ENCODE results near the gene COMMD3. TPM values are rescaled to one million over a fixed set of nuclear protein-coding genes. Genes with fewer than 3 reads are reported as not detected.

Gene COMMD3
- total and polyA plus RNA-seq, 2 donors (not counting 1 experiment from before 2014, with no cell fraction given) = 46.0 to 74.3 TPM

- H4K20me1 ChIP-seq (ENCODE audit: control insufficient read depth, insufficient read depth, low read length, poor library complexity, severe bottlenecking) = no peaks in the 10 kb centered on the region
- H3K79me2 ChIP-seq (ENCODE audit: control insufficient read depth, insufficient read depth, low read length) = no peaks in the 10 kb centered on the region
- H2AFZ ChIP-seq (ENCODE audit: insufficient read depth, low read depth, low read length, poor library complexity, severe bottlenecking) = no peak overlapping the region
- ChIA-PET CTCF (interaction anchor here (0.6 to 2.4 kb wide), 5 partner anchors 12 to 842 kb away, joined by 3 to 8 read pairs (median 4); no protein-coding TSS in a partner anchor), POLR2A (interaction anchor here (0.9 to 3.3 kb wide), 3 partner anchors 15 to 810 kb away, joined by 3 to 28 read pairs (median 3); partner anchors contain the start of gene BMI1)
- no peak overlapping the region for H3K4me3 ChIP-seq (ENCODE audit: control extremely low read depth in 1 of 5, extremely low read depth in 1 of 5, insufficient read depth in 1 of 5, low read depth in 2 of 5, low read length in 4 of 5)
- no peak overlapping the region for H3K9ac ChIP-seq (ENCODE audit: low read length)
- H3K4me1 Mint-ChIP-seq = peaks cover 33% of the 10 kb centered on the region
- H3K27me3 Mint-ChIP-seq = peaks cover 44% of the 10 kb centered on the region
- no CpG with 5 or more reads among the region's 9 CpGs for WGBS (ENCODE audit: insufficient coverage)
- TF ChIP-seq CTCF (IDR thresholded peaks at IDR 0.05) = no peak
- no peak for TF ChIP-seq EZH2 (IDR thresholded peaks at IDR 0.05; ENCODE audit: borderline replicate concordance, insufficient read depth, low read depth, low read length, poor library complexity, severe bottlenecking)
- peaks cover 51 to 67% of the 10 kb centered on the region in 2 donors for H3K4me1 ChIP-seq (ENCODE audit: control insufficient read depth in 2 of 2, insufficient read depth in 2 of 2, low read length in 2 of 2)
- H3K4me2 ChIP-seq (replicated peaks; ENCODE audit: low read depth, low read length, poor library complexity, severe bottlenecking) = no peak overlapping the region
- H3K4me3 Mint-ChIP-seq = no peak overlapping the region
- peak; percentile 43 for DNase-seq
- no peak for ATAC-seq (ENCODE audit: low read depth)
- no peaks in the 10 kb centered on the region for H3K36me3 ChIP-seq (replicated peaks in 1 of 2; ENCODE audit: control extremely low read depth in 1 of 2, control insufficient read depth in 1 of 2, extremely low read depth in 1 of 2, insufficient read depth in 2 of 2, low read length in 1 of 2)
- H3K27me3 ChIP-seq (replicated peaks in 1 of 4; ENCODE audit: control extremely low read depth in 1 of 4, control insufficient read depth in 3 of 4, insufficient read depth in 4 of 4, low read length in 3 of 4) = peaks cover 8 to 72% (median 59%) of the 10 kb centered on the region in 4 experiments
- H3K9me3 ChIP-seq (ENCODE audit: control extremely low read depth in 1 of 3, control insufficient read depth in 2 of 3, insufficient read depth in 1 of 3, low read length in 2 of 3) = peaks cover 3 to 33% (median 7%) of the 10 kb centered on the region in 3 donors
- H3K27ac Mint-ChIP-seq = no peak overlapping the region
- no peaks in the 10 kb centered on the region for H3K9me3 Mint-ChIP-seq (ENCODE audit: insufficient read depth)
- no peak overlapping the region for H3K27ac ChIP-seq (ENCODE audit: low read length in 2 of 2)
- intact Hi-C loops (cut with micrococcal nuclease) = loop anchor here (2.0 kb wide), 1 partner anchor 814 kb away; the partner anchor contains the start of gene SKIDA1
These were observed 22.2 kb downstream of the COMMD3 start for GRCh38 chr10:22338185-22338900.

- intact Hi-C loops (cut with micrococcal nuclease) = loop anchor here (2.0 kb wide), 1 partner anchor 814 kb away; the partner anchor contains the start of gene SKIDA1
- no peak overlapping the region for H3K27ac Mint-ChIP-seq
These were observed 22.7 kb downstream of the COMMD3 start for GRCh38 chr10:22338931-22339330.

More at GRCh38 chr10:22338931-22339330, 22.7 kb downstream of the COMMD3 start:
- no peak overlapping the region for H3K4me3 ChIP-seq (ENCODE audit: control extremely low read depth in 1 of 5, extremely low read depth in 1 of 5, insufficient read depth in 1 of 5, low read depth in 2 of 5, low read length in 4 of 5)
- DNase-seq = no peak
- H3K36me3 ChIP-seq (replicated peaks in 1 of 2; ENCODE audit: control extremely low read depth in 1 of 2, control insufficient read depth in 1 of 2, extremely low read depth in 1 of 2, insufficient read depth in 2 of 2, low read length in 1 of 2) = no peaks in the 10 kb centered on the region
- no peak overlapping the region for H3K4me3 Mint-ChIP-seq
- H2AFZ ChIP-seq (ENCODE audit: insufficient read depth, low read depth, low read length, poor library complexity, severe bottlenecking) = no peak overlapping the region
- ATAC-seq (ENCODE audit: low read depth) = no peak
- no peak for TF ChIP-seq CTCF (IDR thresholded peaks at IDR 0.05)
- peak; percentile 28 for TF ChIP-seq EZH2 (IDR thresholded peaks at IDR 0.05; ENCODE audit: borderline replicate concordance, insufficient read depth, low read depth, low read length, poor library complexity, severe bottlenecking)
- H3K9me3 ChIP-seq (ENCODE audit: control extremely low read depth in 1 of 3, control insufficient read depth in 2 of 3, insufficient read depth in 1 of 3, low read length in 2 of 3) = peaks cover 3 to 30% (median 7%) of the 10 kb centered on the region in 3 donors
- ChIA-PET CTCF (interaction anchor here (0.6 to 2.4 kb wide), 5 partner anchors 11 to 843 kb away, joined by 3 to 8 read pairs (median 4); no protein-coding TSS in a partner anchor), POLR2A (interaction anchor here (0.9 to 3.3 kb wide), 5 partner anchors 16 to 810 kb away, joined by 3 to 32 read pairs (median 4); partner anchors contain the start of gene BMI1)
- H3K79me2 ChIP-seq (ENCODE audit: control insufficient read depth, insufficient read depth, low read length) = no peaks in the 10 kb centered on the region
- H3K9me3 Mint-ChIP-seq (ENCODE audit: insufficient read depth) = no peaks in the 10 kb centered on the region
- H3K9ac ChIP-seq (ENCODE audit: low read length) = no peak overlapping the region
- peaks cover 8 to 78% (median 63%) of the 10 kb centered on the region in 4 experiments for H3K27me3 ChIP-seq (replicated peaks in 1 of 4; ENCODE audit: control extremely low read depth in 1 of 4, control insufficient read depth in 3 of 4, insufficient read depth in 4 of 4, low read length in 3 of 4)
- no peak overlapping the region for H3K4me2 ChIP-seq (replicated peaks; ENCODE audit: low read depth, low read length, poor library complexity, severe bottlenecking)
- H4K20me1 ChIP-seq (ENCODE audit: control insufficient read depth, insufficient read depth, low read length, poor library complexity, severe bottlenecking) = no peaks in the 10 kb centered on the region
- peaks cover 50% of the 10 kb centered on the region for H3K27me3 Mint-ChIP-seq
- H3K4me1 ChIP-seq (ENCODE audit: control insufficient read depth in 2 of 2, insufficient read depth in 2 of 2, low read length in 2 of 2) = peaks cover 45 to 64% of the 10 kb centered on the region in 2 donors
- no peak overlapping the region for H3K27ac ChIP-seq (ENCODE audit: low read length in 2 of 2)
- H3K4me1 Mint-ChIP-seq = peaks cover 30% of the 10 kb centered on the region

All from B cell (primary cell).